ENCODE results near the gene LRMDA. TPM values are rescaled to one million over a fixed set of nuclear protein-coding genes. Genes with fewer than 3 reads are reported as not detected.

LRMDA gene
- total RNA-seq, 4 donors from 2014 or later: 1.4 to 23.1 (median 3.6) TPM

DNA sequence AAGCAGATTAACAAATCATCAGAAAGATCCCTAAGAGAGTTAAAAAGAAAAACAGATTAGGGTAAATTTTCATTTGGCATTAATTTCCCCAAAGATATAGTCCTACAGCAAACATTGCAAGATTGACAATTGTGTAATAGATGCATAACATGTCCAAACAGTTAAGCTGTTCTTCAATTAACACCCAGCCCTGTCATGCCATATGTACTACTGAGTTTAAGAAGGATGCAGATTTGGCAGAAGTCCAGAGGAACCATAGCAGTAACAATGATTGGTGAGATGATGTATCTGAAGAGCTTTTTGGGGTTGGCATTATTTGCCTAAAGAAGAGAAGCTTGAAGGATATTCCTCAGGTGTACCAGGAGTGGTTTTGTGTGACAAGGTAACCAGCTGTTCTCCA is 287.6 kb downstream of the LRMDA start:
- Histone ChIP-seq H3K27me3 (no peaks in the 10 kb centered on the region), H3K27ac (no peak overlapping the region), H3K4me3 (no peak overlapping the region), H3K9me3 (no peaks in the 10 kb centered on the region), H3K36me3 (no peaks in the 10 kb centered on the region), H3K4me1 (no peaks in the 10 kb centered on the region)
- TF ChIP-seq, protein P1, sequence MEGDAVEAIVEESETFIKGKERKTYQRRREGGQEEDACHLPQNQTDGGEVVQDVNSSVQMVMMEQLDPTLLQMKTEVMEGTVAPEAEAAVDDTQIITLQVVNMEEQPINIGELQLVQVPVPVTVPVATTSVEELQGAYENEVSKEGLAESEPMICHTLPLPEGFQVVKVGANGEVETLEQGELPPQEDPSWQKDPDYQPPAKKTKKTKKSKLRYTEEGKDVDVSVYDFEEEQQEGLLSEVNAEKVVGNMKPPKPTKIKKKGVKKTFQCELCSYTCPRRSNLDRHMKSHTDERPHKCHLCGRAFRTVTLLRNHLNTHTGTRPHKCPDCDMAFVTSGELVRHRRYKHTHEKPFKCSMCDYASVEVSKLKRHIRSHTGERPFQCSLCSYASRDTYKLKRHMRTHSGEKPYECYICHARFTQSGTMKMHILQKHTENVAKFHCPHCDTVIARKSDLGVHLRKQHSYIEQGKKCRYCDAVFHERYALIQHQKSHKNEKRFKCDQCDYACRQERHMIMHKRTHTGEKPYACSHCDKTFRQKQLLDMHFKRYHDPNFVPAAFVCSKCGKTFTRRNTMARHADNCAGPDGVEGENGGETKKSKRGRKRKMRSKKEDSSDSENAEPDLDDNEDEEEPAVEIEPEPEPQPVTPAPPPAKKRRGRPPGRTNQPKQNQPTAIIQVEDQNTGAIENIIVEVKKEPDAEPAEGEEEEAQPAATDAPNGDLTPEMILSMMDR (IDR thresholded peaks at IDR 0.05): no peak
- TF ChIP-seq POLR2A (IDR thresholded peaks at IDR 0.05): no peak
- DNase-seq: no peak

DNA sequence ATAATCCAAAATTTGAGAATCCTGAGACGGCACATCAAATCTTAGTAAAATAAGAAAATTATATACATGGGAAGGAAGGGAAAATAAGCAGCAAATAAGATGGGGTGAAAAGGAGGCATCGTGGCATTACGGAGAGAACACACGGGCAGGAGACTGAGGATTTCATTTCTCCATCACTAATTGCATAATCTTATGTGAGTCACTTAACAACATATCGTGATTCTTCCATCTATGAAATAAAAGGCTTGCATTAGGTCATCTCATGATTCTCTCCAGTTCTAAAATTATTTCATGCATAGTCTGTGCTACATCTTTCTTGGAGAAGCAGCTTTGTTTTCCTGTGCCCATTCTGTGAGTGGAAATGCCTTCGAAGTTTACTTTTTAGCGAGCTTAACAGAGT is 288.7 kb downstream of the LRMDA start:
- no peak overlapping the region for H3K27ac ChIP-seq
- TF ChIP-seq, protein P1 (IDR thresholded peaks at IDR 0.05): no peak
- no peak for TF ChIP-seq POLR2A (IDR thresholded peaks at IDR 0.05)
- H3K27me3 ChIP-seq: no peaks in the 10 kb centered on the region
- H3K4me3 ChIP-seq: no peak overlapping the region
- DNase-seq: no peak
- no peaks in the 10 kb centered on the region for H3K36me3 ChIP-seq
- H3K9me3 ChIP-seq: no peaks in the 10 kb centered on the region
- no peaks in the 10 kb centered on the region for H3K4me1 ChIP-seq

DNA sequence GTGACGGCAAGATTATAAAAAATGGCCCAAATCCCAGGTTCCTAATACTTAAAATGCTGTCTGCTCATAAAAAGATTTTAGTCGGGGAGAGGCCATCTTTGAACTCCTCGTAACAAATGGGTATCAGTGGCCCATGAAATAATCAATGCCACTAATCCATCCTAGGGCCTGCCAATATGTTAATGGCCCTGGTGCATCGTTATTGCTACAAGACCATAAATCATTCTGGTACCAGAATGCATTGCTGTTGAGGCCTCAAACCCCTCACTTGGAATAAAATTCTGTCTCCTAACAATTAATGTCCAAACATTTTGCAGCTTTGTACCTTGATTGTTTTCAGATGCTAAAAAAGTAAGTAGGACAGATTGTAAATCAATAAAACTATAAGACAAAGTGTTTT is 290.6 kb downstream of the LRMDA start:
- H3K9me3 ChIP-seq: no peaks in the 10 kb centered on the region
- H3K36me3 ChIP-seq: no peaks in the 10 kb centered on the region
- H3K27ac ChIP-seq: no peak overlapping the region
- TF ChIP-seq, protein P1 (IDR thresholded peaks at IDR 0.05): no peak
- TF ChIP-seq POLR2A (IDR thresholded peaks at IDR 0.05): no peak
- H3K4me3 ChIP-seq: no peak overlapping the region
- no peaks in the 10 kb centered on the region for H3K4me1 ChIP-seq
- H3K27me3 ChIP-seq: no peaks in the 10 kb centered on the region
- no peak for DNase-seq

DNA sequence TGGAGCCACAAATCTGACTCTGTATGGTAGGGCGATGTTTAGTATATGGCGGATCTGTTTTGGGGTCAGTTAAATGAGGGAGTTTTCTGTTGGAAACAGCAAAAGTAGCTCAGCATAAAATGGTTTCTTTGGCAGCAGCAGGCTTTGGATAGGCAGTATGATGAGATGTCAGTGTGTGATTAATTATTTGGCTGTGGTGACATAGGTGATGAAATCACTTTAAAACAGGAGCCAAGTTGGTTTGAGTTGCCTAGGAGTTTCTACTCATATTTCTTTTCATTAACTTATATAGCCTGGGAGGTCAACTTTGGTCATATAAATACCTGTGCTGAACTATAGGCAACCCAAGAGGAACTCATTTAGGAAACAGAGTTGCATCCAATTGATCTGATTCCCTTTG is 291.2 kb downstream of the LRMDA start:
- H3K27me3 ChIP-seq: no peaks in the 10 kb centered on the region
- H3K27ac ChIP-seq: no peak overlapping the region
- no peaks in the 10 kb centered on the region for H3K36me3 ChIP-seq
- H3K4me1 ChIP-seq: no peaks in the 10 kb centered on the region
- H3K9me3 ChIP-seq: no peaks in the 10 kb centered on the region
- no peak for DNase-seq
- no peak overlapping the region for H3K4me3 ChIP-seq
- TF ChIP-seq, protein P1 (IDR thresholded peaks at IDR 0.05): no peak
- no peak for TF ChIP-seq POLR2A (IDR thresholded peaks at IDR 0.05)

DNA sequence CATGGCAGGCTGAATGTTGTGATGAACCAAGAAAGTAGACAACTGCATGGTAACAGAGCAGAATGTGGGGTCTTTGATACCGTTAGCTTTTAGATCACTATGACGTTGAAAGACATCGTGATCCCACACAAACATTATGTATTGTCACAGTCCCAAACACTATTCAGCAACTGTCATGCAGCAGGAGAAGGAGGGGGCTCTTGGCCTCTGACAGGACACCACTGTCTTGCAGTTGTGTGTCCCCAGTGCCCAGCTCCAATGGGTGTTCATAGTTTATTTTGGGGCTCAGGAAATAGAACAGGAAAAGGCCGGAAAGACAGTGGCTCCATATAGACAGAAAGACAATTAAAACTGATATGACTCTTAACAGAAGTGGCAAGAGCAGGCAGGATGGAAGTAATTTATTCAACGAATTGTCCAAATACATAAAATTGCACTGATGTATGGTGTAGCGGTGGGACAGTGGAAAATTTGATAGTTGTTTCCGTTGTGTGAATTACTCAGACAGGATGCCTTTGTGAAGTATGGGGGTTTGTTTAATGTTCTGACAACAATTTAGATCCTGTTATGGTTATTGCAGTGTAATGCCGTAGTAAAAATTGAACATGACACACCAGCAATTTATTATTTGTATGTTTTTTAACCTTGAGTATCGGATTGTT is 292.0 kb downstream of the LRMDA start:
- H3K36me3 ChIP-seq: no peaks in the 10 kb centered on the region
- no peaks in the 10 kb centered on the region for H3K4me1 ChIP-seq
- H3K27ac ChIP-seq: no peak overlapping the region
- DNase-seq: no peak
- H3K27me3 ChIP-seq: no peaks in the 10 kb centered on the region
- H3K4me3 ChIP-seq: no peak overlapping the region
- TF ChIP-seq POLR2A (IDR thresholded peaks at IDR 0.05): no peak
- TF ChIP-seq, protein P1 (IDR thresholded peaks at IDR 0.05): no peak
- H3K9me3 ChIP-seq: no peaks in the 10 kb centered on the region

DNA sequence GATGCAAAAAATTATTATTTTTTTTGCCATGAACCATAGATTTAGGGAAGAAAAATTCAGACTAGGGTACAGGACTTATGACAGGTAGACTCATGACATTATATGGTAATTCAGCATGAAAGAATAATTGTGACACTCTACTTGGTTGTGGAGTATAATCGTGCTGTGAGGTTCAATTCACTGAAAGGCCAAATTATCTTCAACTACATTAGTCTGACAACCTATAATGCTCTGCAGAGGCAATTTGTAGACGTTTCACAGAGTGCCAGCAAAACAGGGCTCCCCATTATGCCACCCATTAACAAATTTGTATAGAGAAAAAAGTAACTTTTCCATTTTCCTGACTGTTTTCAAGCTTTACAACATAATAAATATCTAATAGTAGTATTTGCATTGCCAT is 292.6 kb downstream of the LRMDA start:
- no peaks in the 10 kb centered on the region for H3K27me3 ChIP-seq
- no peak overlapping the region for H3K4me3 ChIP-seq
- H3K4me1 ChIP-seq: no peaks in the 10 kb centered on the region
- H3K36me3 ChIP-seq: no peaks in the 10 kb centered on the region
- TF ChIP-seq, protein P1 (IDR thresholded peaks at IDR 0.05): no peak
- no peak for TF ChIP-seq POLR2A (IDR thresholded peaks at IDR 0.05)
- no peak for DNase-seq
- H3K27ac ChIP-seq: no peak overlapping the region
- no peaks in the 10 kb centered on the region for H3K9me3 ChIP-seq
